HG02852 (cell line): ENCODE data around the gene KIAA1958.

Source experiments
- ATAC-seq: cut with Tn5 transposase; IDR thresholded peaks from one replicate; pipeline ENCODE4 v1.9.1; 2021; ENCODE audit warnings: mild to moderate bottlenecking, moderate library complexity; ENCODE audit not compliant: unreplicated experiment

KIAA1958 gene

DNA sequence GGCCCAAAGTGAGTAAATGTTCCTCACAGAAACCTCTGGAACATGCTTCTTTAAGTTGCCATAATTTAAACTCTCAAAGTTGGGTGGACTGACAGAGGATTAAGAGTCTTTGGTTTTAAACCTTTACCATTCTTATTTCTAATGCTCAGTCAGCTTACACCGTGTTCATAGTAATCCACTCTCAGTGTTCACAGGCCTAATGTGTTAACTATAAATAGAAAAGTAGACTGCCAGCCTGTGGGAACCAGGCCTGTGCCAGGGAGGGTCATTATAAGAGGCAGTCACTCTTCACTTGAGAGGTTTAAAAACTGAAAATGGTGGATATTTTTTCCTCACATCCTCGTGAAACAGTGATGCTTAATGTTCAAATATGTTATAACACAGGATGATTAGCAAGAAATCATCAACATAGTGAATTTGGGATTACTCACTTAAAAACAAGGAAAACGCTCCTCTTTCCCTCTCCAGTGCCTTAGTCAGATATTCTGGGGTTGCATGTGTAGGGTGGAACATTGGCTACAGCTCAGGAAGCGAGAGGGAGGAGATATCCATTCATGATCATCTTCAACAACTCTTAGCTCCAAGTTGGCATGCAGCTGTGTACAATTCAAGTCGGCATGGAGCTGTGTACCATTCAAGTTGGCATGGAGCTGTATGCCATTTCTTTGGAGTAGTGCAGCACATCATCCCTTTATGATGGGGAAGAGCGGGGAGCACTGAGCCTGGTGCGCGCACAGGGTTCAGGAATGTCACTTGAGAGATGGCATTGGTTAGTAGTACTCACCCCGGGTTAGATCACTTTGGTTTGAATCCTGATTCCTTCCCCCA, 65.8 kb downstream of the KIAA1958 start:
- no peak for ATAC-seq

DNA sequence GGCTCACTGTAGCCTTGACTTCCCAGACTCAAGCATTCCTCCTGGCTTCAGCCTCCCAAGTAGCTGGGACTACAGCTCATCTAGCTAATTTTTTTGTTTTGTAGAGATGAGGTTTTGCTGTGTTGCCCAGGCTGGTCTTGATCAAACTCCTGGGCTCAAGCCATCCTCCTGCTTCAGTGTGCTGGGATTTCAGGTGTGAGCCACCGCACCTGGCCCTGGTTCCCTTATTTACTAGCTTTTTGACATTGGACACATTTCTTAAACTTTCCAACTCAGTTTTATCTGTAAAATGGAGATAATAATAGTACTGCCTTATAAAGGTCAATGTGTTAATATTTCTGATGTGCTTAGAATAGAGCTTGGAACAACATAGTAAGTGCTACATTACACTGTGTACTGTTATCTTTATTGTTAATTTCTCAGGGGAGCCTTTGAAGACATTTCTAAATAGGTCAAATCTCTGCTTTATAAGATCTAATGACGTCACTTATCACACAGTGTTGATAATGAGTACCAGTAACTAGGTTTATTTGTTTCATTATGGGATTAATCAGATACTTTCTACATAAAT, 66.7 kb downstream of the KIAA1958 start:
- ATAC-seq, result no peak

DNA sequence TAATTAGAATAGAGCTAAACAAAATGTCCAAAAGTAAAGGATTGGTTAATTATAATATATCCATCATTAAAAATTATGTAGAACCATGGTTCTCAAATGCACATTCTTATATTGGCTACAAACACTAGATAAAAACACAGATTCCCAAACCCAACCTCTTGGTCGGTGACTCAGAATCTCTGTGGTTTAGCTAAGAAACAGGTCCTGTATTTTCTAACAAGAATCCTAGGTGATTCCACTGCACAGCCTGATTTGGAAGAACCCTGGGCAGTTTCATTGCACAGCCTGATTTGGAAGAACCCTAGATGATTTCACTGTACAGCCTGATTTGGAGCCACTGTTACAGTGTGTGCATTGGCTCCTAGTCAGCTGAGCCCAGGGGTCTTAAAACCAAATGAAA, 67.9 kb downstream of the KIAA1958 start:
- ATAC-seq, result no peak

DNA sequence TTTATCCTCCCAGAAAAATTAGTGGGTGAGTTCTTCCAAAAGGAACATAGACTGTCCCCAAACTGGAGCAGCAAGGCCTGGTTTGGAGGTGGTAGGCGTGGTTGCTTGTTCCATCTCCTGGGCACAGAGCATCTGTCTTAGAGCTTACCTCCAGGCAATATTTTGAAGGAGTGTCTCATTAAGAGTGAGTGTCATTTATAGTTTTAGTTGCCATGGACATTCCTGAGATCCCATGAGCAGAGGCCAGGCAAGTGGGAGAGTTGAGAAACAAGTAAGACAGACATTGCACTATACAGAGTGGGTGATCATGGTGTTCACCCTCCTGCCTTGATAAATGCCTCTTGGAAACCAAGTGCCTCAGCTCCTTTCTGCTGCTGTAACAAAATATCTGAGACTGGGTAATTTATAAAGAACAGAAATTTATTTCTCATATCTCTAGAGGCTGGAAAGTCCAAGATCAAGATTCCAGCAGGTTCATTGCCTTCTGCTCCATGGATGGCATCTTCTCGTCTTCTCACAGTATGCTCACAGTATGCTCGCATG, 68.5 kb downstream of the KIAA1958 start:
- ATAC-seq, result no peak

DNA sequence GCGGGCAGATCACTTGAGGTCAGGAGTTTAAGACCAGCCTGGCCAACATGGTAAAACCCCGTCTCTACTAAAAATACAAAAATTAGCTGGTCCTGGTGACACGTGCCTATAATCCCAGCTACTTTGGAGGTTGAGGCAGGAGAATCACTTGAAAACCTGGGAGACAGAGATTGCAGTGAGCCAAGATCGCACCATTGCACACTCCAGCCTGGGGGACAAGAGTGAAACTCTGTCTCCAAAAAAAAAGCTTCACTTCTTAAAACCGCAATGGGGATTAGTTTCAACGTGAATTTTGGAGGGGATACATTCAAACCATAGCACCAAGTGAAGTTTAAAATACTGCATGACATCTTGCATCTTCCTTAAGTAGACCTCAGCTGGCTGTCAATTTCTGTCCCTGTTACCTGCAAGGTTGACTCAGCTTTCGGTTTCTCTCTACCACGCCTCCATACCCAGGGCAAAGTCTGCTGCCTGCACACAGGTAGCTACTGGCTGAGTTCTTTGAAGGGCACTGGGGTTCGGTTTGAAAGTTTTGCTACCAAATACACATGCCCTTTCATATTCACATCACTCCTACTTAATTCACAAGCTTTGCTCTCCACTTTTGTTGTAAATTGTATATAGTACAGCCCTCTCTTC, 69.3 kb downstream of the KIAA1958 start:
- no peak for ATAC-seq

DNA sequence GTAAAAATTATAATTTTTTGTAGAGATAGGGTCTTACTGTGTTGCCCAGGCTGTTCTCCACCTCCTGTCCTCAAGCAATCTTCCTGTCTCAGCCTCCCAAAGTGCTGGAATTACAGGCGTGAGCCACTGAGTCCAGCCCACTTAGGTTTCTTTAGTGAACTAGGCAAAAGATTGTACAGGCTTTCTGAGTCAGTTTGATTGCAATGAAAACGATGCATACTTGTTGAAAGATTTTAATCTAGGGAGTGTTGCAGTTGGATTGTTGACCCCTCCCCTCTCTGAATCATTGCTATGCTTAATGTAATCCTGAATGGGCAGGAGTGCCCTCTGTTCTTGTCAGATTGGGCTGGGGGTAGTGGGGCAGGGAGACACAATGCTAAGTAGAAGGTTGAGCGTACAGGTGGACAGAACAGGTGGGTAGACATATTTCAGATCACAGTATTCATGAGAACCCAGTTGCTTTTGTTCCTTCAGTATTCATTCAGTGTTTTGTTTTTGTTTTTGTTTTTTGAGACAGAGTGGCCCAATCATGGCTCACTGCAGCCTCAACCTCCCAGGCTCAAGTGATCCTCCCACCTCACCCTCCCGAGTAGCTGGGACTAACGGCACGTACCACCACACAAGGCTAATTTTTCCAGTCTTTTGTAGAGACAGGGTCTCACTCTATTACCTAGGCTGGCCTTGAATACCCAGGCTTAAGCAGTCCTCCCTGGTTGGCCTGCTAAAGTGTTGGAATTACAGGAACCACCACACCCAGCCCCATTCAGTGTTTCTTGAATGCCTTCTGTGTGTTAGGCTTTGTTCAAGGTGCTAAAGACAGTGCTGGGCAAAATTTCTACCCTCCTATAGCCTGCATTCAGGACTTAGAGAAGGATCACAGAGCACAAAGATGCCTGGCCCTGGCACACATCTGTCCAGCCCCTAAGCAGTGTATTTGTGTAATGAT, 70.1 kb downstream of the KIAA1958 start:
- no peak for ATAC-seq

DNA sequence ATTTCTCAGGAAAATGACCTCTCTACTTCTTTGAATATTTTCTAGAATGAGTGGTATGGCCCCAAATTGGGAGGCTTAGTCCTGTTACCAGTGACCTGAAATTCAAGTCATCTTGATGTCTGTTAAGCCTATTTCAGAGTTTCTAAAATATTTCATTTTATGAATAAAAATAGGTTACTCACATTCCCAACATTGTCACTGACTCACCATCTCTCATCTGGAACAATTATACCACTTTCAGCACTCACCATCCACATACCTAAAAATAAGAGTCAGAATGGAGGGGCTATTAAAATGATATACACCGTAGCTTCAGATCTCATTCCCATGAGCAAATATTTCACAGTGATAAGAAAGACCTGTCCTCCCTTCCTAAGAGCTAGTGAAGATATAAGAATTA, 71.8 kb downstream of the KIAA1958 start:
- no peak for ATAC-seq

DNA sequence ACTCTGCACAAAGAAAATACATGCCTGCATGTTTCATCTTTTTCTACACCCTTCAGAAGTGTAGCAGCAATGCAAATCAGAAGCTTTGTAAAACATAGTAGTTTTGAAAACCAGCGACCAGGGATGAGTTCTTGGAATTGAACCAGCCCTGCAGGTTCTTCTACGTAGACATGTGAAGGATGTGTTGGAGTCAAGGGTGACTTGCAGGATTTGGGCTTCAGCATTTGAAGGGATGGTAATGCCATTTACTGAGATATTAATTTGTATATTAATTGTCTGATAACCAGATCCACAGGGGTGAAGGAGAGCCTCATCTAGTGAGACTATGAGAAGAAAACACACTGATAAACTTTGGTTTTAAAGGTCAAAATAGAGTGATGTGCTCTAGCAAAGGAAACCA, 72.4 kb downstream of the KIAA1958 start:
- no peak for ATAC-seq

DNA sequence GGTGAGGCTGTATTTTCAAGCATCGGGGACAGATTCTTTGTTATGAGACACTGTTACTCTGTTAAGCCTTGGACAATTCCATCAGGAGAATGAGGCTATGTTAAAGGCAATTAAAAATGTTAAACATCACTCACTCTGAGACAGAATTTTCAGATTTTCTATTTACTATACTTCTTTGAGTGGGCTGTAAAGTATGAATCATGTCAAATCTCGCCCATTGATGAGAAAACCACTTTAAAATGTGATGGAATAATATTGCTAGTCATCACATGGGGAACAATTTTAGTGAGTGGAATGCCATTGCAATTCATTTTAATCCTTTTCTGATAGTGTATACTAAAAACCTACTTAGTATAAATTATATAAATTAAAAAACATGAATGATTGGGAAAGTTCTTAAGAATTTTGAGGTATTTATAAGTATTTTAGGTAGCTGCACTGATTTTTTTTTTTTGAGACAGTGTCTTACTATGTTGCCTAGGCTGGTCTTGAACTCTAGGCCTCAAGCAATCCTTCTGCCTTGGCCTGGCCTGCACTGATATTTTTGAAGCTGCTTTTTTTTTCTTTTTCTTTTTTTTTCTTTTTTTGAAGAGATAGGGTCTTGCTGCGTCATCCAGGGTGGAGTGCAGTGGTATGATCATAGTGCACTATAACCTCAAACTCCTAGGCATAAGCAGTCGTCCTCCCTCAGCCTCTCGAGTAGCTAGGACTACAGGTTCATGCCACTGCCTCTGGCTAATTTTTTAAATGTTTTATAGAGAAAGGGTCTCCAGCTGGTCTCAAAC, 73.2 kb downstream of the KIAA1958 start:
- ATAC-seq, result no peak

DNA sequence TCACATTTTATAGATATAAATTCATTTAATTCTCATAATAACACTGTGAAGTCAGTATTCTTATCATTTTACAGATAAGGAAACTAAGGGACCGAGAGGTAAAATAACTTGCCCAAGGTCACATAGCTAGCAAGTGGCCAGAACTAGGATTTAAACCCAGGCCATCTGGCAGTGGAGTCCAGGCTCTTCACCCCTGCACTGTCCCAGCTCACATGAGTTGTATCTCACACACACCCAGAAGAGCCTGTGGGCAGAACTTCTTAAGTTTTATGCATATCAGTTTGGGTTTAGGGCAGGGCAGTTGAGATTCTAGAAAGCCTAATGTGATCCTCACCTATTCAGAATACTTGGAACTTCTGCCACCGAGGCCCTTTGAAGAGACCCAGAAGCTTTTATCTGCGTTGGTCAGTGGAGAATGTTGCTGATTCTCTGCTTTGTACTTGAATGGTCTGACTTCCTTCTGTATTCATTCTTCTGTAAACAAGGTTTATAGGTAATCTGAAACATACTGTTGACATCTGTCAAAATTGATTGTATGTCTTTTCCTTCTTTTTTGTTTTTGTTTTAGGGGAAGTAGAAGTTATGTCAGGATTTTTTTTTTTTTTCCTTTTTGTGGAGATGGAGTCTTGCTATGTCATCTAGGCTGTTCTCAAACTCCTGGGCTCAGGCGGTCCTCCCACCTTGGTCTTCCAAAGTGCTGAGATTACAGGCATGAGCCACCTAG, 75.8 kb downstream of the KIAA1958 start:
- ATAC-seq, result no peak

DNA sequence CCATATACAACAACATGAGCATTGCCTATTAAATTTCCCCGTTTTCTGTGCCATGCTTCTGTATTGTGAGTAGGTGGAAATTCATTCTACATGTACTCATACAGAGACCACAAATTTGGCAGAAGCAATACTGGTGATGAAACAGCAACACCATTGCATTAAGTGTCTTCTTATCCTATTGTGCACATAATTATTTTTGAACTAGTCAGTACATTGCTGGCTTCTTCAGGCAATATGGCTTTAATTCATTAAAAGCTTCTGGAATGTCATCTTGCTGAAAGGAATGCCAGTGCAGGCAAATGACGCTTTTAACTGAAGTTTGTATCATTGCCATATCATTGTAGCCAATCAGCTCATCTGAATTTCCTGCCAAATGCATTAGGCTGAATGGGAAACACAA, 82.6 kb downstream of the KIAA1958 start:
- ATAC-seq, result no peak

DNA sequence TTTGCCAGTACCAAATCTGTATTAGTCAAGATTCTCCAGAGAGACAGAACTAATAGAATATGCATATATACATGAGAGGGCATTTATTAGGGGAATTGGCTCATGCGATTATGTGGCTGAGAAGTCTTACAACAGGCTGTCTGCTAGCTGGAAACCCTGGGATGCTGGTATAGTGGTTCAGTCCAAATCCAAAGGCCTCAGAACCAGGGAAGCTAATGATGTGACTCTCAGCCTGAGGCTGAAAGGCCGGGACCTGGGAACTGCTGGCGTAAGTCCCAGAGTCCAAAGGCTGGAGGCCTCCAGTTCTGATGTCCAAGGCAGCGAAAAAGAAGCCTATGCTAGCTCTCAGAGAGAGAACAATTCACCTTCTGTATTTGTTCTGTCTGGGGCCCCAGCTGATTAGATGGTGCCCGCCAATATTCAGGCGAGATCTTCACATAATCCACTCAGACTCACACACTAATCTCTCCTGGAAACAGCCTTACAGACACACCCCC, 84.1 kb downstream of the KIAA1958 start:
- no peak for ATAC-seq

DNA sequence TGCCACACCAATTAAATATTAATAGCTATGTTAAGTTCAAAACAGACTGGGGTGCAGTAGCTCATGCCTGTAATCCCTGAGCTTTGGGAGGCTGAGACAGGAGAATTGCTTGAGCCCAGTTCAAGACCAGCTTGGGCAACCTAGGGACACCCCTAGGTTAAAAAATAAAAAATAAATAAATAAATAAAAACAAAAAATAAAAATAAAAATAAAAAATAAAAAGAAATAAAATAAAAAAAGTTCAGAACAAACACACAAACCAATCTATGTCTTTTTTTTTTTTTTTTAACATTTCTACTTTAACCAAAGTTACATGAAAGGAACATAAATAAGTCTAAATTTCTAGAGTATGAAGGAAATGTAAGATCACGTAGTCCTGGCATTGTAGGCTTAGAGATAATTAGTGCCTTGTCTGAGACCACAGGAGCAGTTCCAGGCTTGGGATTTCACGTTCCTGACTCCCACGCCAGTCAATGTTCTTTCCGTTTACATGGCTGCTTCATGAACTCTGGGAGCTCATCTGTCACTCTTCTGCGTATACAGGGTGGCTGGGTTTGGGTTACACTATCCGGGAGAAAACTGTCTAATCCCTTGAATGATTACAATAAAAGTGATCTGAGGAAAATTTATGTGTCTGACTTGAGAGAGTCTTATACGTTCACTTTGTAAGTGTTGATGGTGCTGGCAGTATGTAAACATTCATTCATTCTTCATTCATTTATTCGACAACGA, 85.2 kb downstream of the KIAA1958 start:
- no peak for ATAC-seq

DNA sequence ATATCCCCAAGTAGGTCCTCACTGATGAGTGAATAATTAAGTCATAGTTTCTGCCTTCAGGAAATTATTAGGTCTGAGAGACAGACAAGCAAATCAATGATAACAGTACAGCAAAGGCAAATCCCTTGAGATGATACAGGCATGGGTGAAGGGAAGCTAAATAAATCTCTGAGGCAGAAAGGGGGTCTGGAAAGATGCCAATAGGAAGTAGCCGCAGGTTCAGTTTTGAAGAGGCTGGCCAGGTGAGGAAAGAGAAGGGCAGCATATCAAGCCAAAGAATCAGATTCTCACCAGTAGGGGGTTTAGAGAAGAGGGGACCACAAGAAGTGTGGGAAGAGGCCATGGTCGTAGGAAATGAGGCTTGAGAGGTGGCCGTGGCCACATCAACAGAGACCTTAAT, 85.8 kb downstream of the KIAA1958 start:
- ATAC-seq, result no peak

DNA sequence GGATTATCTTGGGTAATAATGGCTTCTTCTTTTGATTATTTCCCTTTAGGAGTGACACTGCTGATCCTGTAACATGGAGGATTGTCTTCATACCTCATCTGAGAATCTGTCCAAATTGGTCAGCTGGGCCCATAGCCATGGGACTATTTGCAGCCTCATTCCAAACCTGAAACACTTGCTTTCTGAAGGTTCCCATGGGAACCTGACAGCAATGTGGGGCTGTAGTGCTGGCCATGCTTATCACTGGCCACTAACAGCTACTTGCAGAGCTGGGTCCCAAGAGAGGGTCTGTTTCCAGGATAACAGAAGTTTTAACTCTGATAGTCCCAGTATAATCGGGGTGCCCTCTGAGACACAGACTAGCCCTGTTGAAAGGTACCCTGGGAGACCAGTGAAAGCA, 87.4 kb downstream of the KIAA1958 start:
- no peak for ATAC-seq

DNA sequence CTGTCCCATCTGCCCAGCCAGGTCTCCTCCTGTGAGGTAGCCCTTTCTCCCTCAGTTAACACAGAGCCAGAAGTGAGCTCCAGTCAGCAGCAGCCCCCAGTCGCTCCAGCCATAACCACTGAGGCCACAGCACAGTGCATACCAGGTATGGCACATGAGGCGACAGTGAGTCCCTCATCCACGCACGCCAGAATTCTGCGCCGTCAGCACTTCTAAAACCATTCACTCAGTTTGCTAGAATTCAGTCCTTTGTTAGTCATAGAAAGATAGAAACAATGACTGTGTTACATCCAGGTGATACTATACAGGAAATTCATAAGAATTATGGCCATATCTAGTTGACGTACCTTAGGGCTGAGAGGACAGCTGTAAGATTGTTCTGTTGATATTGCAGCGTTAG, 88.5 kb downstream of the KIAA1958 start:
- ATAC-seq, result no peak

DNA sequence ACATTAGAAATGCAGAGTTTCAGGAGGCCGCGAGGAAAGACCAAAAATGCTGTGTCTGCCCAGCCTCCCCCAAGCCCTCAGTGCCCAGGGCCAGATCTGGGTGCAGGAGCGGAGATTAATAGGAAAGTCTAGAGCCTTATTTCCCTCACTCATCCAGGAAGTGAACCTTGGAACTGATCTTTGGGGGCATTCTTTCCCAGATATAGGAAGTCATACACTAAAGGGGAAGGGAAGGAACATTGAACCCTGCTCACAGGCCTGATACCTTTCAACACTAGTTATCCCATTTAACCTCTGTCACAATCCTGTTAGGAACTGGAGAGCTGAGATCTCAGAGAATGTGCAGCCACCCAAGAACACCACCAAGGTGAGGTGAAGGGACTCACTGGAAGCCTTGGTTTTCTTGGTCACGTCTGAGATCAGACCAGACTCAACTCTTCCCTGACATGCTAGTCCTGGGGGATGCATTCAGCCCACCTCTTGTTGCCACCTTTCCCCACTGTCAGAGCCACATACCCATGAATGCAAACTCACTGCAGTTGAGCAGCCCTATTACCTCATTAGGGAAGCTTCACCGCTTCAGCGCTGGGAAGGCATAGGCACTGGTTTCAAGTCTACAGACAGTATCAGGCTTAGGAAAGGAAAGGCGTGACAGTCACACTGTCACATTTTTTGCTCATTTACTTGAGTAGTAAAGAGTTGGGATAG, 95.0 kb downstream of the KIAA1958 start:
- no peak for ATAC-seq
